Activated CD4-positive, alpha-beta T cell treated with anti-CD3 and anti-CD28 coated beads, Interleukin-2, amount 10 ng/mL, durations not matched to agents 24 days and 14 days (primary cell): ENCODE results near the gene MBOAT1. TPM values are rescaled to one million over a fixed set of nuclear protein-coding genes. Genes with fewer than 3 reads are reported as not detected.
"Not testable (repeated sequence)": the region's sequence is repeated elsewhere in the genome, so short reads cannot be mapped to it uniquely, and the experiment has no call there.

Source experiments
- DNase-seq: peaks from one replicate; pipeline ENCODE4 v3.0.0; 2022
- H3K27ac Mint-ChIP-seq: one replicate; pipeline ENCODE4 v1.8.0; 2022; ENCODE audit warnings: mild to moderate bottlenecking, mixed read lengths
- H3K27me3 Mint-ChIP-seq: one replicate; pipeline ENCODE4 v1.8.0; 2022; ENCODE audit warnings: mixed read lengths
- H3K36me3 Mint-ChIP-seq: one replicate; pipeline ENCODE4 v1.8.0; 2022; ENCODE audit warnings: low read depth, mild to moderate bottlenecking, mixed read lengths
- H3K4me1 Mint-ChIP-seq: one replicate; pipeline ENCODE4 v1.8.0; 2021; ENCODE audit warnings: mixed read lengths
- H3K4me3 Mint-ChIP-seq: one replicate; pipeline ENCODE4 v1.8.0; 2022; ENCODE audit warnings: mild to moderate bottlenecking, moderate library complexity, mixed read lengths
- H3K9me3 Mint-ChIP-seq: one replicate; pipeline ENCODE4 v1.8.0; 2021; ENCODE audit warnings: mixed read lengths
- intact Hi-C: fragments of 100-400 bp; cut with micrococcal nuclease; formaldehyde crosslinking; loops from one replicate; pipeline ENCODE4 v1.15.1; 2023
- total RNA-seq: library from RNA; stranded (reverse); gene quantifications from 2 replicates; pipeline ENCODE4 v1.2.3, GENCODE V29; 2022

Gene MBOAT1
- total RNA-seq, 1 donor from 2014 or later: 11.8 TPM

- H3K9me3 Mint-ChIP-seq: peaks cover 11% of the 10 kb centered on the region
- no peak for DNase-seq
- intact Hi-C loops: no loop called here
- no peaks in the 10 kb centered on the region for H3K27me3 Mint-ChIP-seq
- H3K4me1 Mint-ChIP-seq: peaks cover 13% of the 10 kb centered on the region
- H3K27ac Mint-ChIP-seq: no peak overlapping the region
- H3K4me3 Mint-ChIP-seq: no peak overlapping the region
- H3K36me3 Mint-ChIP-seq: peaks cover 30% of the 10 kb centered on the region
Measured at GRCh38 chr6:20182069-20182468, 30.2 kb downstream of the MBOAT1 start.

- no peak for DNase-seq
- H3K9me3 Mint-ChIP-seq: peaks cover 11% of the 10 kb centered on the region
- no peak overlapping the region for H3K27ac Mint-ChIP-seq
- H3K36me3 Mint-ChIP-seq: peaks cover 24% of the 10 kb centered on the region
- no peak overlapping the region for H3K4me3 Mint-ChIP-seq
- intact Hi-C loops: no loop called here
- H3K27me3 Mint-ChIP-seq: no peaks in the 10 kb centered on the region
- peaks cover 8% of the 10 kb centered on the region for H3K4me1 Mint-ChIP-seq
Measured at GRCh38 chr6:20180935-20181334, 31.3 kb downstream of the MBOAT1 start.

GRCh38 chr6:20179287-20180045, 32.8 kb downstream of the MBOAT1 start:
- H3K27me3 Mint-ChIP-seq, H3K4me3 Mint-ChIP-seq, H3K4me1 Mint-ChIP-seq, intact Hi-C loops, DNase-seq, H3K27ac Mint-ChIP-seq: not testable (repeated sequence)
- Mint-ChIP-seq H3K9me3 (peaks cover 11% of the 10 kb centered on the region), H3K36me3 (peaks cover 17% of the 10 kb centered on the region)

- DNase-seq: no peak
- peaks cover 21% of the 10 kb centered on the region for H3K4me1 Mint-ChIP-seq
- H3K9me3 Mint-ChIP-seq: peaks cover 6% of the 10 kb centered on the region
- H3K27ac Mint-ChIP-seq: no peak overlapping the region
- no peaks in the 10 kb centered on the region for H3K27me3 Mint-ChIP-seq
- intact Hi-C loops: no loop called here
- peaks cover 11% of the 10 kb centered on the region for H3K36me3 Mint-ChIP-seq
- H3K4me3 Mint-ChIP-seq: no peak overlapping the region
Measured at GRCh38 chr6:20178327-20178726, 33.9 kb downstream of the MBOAT1 start.

- no peak overlapping the region for H3K27ac Mint-ChIP-seq
- DNase-seq: no peak
Measured at GRCh38 chr6:20175810-20176410, 36.4 kb downstream of the MBOAT1 start.

GRCh38 chr6:20173833-20174792, 38.2 kb downstream of the MBOAT1 start:
- Mint-ChIP-seq H3K4me1 (peaks cover 27% of the 10 kb centered on the region), H3K27ac (peak overlapping the region; percentile 46), H3K27me3 (no peaks in the 10 kb centered on the region), H3K4me3 (peak overlapping the region; percentile 59), H3K36me3 (peaks cover 7% of the 10 kb centered on the region), H3K9me3 (peaks cover 4% of the 10 kb centered on the region)
- DNase-seq: no peak
- intact Hi-C loops: loop anchor here (2.0 kb wide), 1 partner anchor 39 kb away; the partner anchor contains the start of gene MBOAT1

More at GRCh38 chr6:20175810-20176410, 36.4 kb downstream of the MBOAT1 start:
- Mint-ChIP-seq H3K27me3 (no peaks in the 10 kb centered on the region), H3K4me3 (no peak overlapping the region), H3K36me3 (peaks cover 6% of the 10 kb centered on the region), H3K4me1 (peaks cover 22% of the 10 kb centered on the region), H3K9me3 (peaks cover 10% of the 10 kb centered on the region)
- intact Hi-C loops: no loop called here

GRCh38 chr6:20172842-20173456, 39.3 kb downstream of the MBOAT1 start:
- peak overlapping the region; percentile 55 for H3K27ac Mint-ChIP-seq
- intact Hi-C loops: loop anchor here (2.0 kb wide), 1 partner anchor 40 kb away; the partner anchor contains the start of gene MBOAT1

GRCh38 chr6:20170455-20171148, 41.7 kb downstream of the MBOAT1 start:
- Mint-ChIP-seq H3K4me3 (no peak overlapping the region), H3K27ac (no peak overlapping the region), H3K36me3 (peaks cover 21% of the 10 kb centered on the region), H3K4me1 (peaks cover 31% of the 10 kb centered on the region), H3K9me3 (peaks cover 4% of the 10 kb centered on the region), H3K27me3 (no peaks in the 10 kb centered on the region)
- intact Hi-C loops: no loop called here
- DNase-seq: no peak

More at GRCh38 chr6:20172842-20173456, 39.3 kb downstream of the MBOAT1 start:
- H3K27me3 Mint-ChIP-seq: no peaks in the 10 kb centered on the region
- H3K4me1 Mint-ChIP-seq: peaks cover 31% of the 10 kb centered on the region
- H3K4me3 Mint-ChIP-seq: no peak overlapping the region
- no peak for DNase-seq
- peaks cover 4% of the 10 kb centered on the region for H3K9me3 Mint-ChIP-seq
- H3K36me3 Mint-ChIP-seq: peaks cover 7% of the 10 kb centered on the region

GRCh38 chr6:20169786-20170185, 42.5 kb downstream of the MBOAT1 start:
- H3K27ac Mint-ChIP-seq: no peak overlapping the region
- H3K36me3 Mint-ChIP-seq: peaks cover 21% of the 10 kb centered on the region
- no peak overlapping the region for H3K4me3 Mint-ChIP-seq
- no peaks in the 10 kb centered on the region for H3K27me3 Mint-ChIP-seq
- intact Hi-C loops: no loop called here
- H3K9me3 Mint-ChIP-seq: peaks cover 4% of the 10 kb centered on the region
- H3K4me1 Mint-ChIP-seq: peaks cover 31% of the 10 kb centered on the region
- no peak for DNase-seq

GRCh38 chr6:20169119-20169557, 43.1 kb downstream of the MBOAT1 start:
- H3K36me3 Mint-ChIP-seq: peaks cover 21% of the 10 kb centered on the region
- intact Hi-C loops: no loop called here
- peaks cover 4% of the 10 kb centered on the region for H3K9me3 Mint-ChIP-seq
- H3K27ac Mint-ChIP-seq: no peak overlapping the region
- H3K4me1 Mint-ChIP-seq: peaks cover 26% of the 10 kb centered on the region
- H3K27me3 Mint-ChIP-seq: no peaks in the 10 kb centered on the region
- H3K4me3 Mint-ChIP-seq: no peak overlapping the region
- DNase-seq: no peak

- Mint-ChIP-seq H3K27ac (no peak overlapping the region), H3K27me3 (no peaks in the 10 kb centered on the region), H3K4me1 (peaks cover 21% of the 10 kb centered on the region), H3K36me3 (peaks cover 21% of the 10 kb centered on the region), H3K9me3 (peaks cover 4% of the 10 kb centered on the region), H3K4me3 (no peak overlapping the region)
- no peak for DNase-seq
- intact Hi-C loops: no loop called here
Measured at GRCh38 chr6:20168690-20169089, 43.6 kb downstream of the MBOAT1 start.

- H3K4me3 Mint-ChIP-seq: no peak overlapping the region
- DNase-seq: no peak
- no peaks in the 10 kb centered on the region for H3K9me3 Mint-ChIP-seq
- H3K36me3 Mint-ChIP-seq: peaks cover 17% of the 10 kb centered on the region
- peaks cover 11% of the 10 kb centered on the region for H3K4me1 Mint-ChIP-seq
- intact Hi-C loops: no loop called here
- no peaks in the 10 kb centered on the region for H3K27me3 Mint-ChIP-seq
- no peak overlapping the region for H3K27ac Mint-ChIP-seq
Measured at GRCh38 chr6:20167601-20168000, 44.7 kb downstream of the MBOAT1 start.

GRCh38 chr6:20166210-20166609, 46.1 kb downstream of the MBOAT1 start:
- H3K4me3 Mint-ChIP-seq: no peak overlapping the region
- intact Hi-C loops: no loop called here
- no peaks in the 10 kb centered on the region for H3K27me3 Mint-ChIP-seq
- peaks cover 15% of the 10 kb centered on the region for H3K36me3 Mint-ChIP-seq
- no peak for DNase-seq
- H3K4me1 Mint-ChIP-seq: peaks cover 9% of the 10 kb centered on the region
- no peak overlapping the region for H3K27ac Mint-ChIP-seq
- H3K9me3 Mint-ChIP-seq: no peaks in the 10 kb centered on the region
